Stomach (tissue), 9 donors: ENCODE measurements around the gene BAZ2A. TPM values are rescaled to one million over a fixed set of nuclear protein-coding genes. Genes with fewer than 3 reads are reported as not detected.

ENCODE experiments used
- DNase-seq, 2 donors: peaks; one replicate each; pipeline versions ENCODE4 v3.0.0 to v3.0.0-alpha.2; 2013 to 2019
- H3K27ac ChIP-seq, 5 donors: fragments of 200-600 bp in 4 of 5; sonication (generic) in 4 of 5; one replicate each; pipeline ENCODE4 v1.5.1; 2013 to 2019; ENCODE audit warnings: mild to moderate bottlenecking in 1 of 5, moderate library complexity in 1 of 5
- H3K27me3 ChIP-seq, 3 donors: fragments of 200-600 bp; sonication (generic); one replicate each; pipeline ENCODE4 v1.5.1; 2017 to 2019; ENCODE audit warnings: mixed run types in 1 of 3
- H3K36me3 ChIP-seq, 4 donors: fragments of 200-600 bp; sonication (generic); 1 replicate in 3 of 4; 2 replicates in 1 of 4; pipeline ENCODE4 v1.5.1; 2016 to 2019
- H3K4me1 ChIP-seq, 4 donors: fragments of 200-600 bp; sonication (generic); one replicate each; pipeline ENCODE4 v1.5.1; 2016 to 2019
- H3K4me3 ChIP-seq, 4 donors: fragments of 200-600 bp; sonication (generic) in 3 of 4; one replicate each; pipeline ENCODE4 v1.5.1; 2016 to 2019; ENCODE audit warnings: mild to moderate bottlenecking in 1 of 4
- H3K9me3 ChIP-seq, 4 donors: fragments of 200-600 bp; sonication (generic); one replicate each; pipeline ENCODE4 v1.5.1; 2016 to 2019
- CTCF ChIP-seq, 7 experiments: fragments of 450-650 bp in 4 of 7; fragments of 200-600 bp in 3 of 7; sonication (generic) in 3 of 7; IDR thresholded peaks; one replicate each; pipeline ENCODE4 v1.5.1; 2016 to 2019; ENCODE audit warnings: antibody characterized with exemption in 7 of 7, control low read depth in 2 of 7, mild to moderate bottlenecking in 1 of 7
- EP300 ChIP-seq: sonication (generic); formaldehyde crosslinking; IDR thresholded peaks from one replicate; pipeline ENCODE4 v1.6.1; 2017; ENCODE audit warnings: antibody characterized with exemption
- POLR2A ChIP-seq, 4 donors: fragments of 450-650 bp; IDR thresholded peaks; one replicate each; pipeline ENCODE4 v1.6.1; 2016; ENCODE audit warnings: antibody characterized with exemption in 4 of 4, control low read depth in 2 of 4, mild to moderate bottlenecking in 1 of 4, moderate library complexity in 1 of 4
- POLR2AphosphoS5 ChIP-seq, 3 donors: sonication (generic); formaldehyde crosslinking; IDR thresholded peaks; one replicate each; pipeline ENCODE4 v1.6.1; 2016; ENCODE audit warnings: antibody characterized with exemption in 3 of 3
- WGBS, 5 donors: extraction: QIAGEN DNeasy Blood & Tissue Kit in 3 of 5; methylation state at CpG; one replicate each; pipeline versions ENCODE4 v1.1.5 to v1.1.7; 2013 to 2018; 5-methylcytosine and 5-hydroxymethylcytosine counted together
- intact Hi-C: fragments of 100-400 bp; cut with DNase I; formaldehyde crosslinking; loops from one replicate; pipeline ENCODE4 v1.15.1; 2023; ENCODE audit warnings: low total_unique reads
- polyA plus RNA-seq, 3 donors: library from polyadenylated mRNA; stranded (reverse); fragments of 200-250 nt; gene quantifications; one replicate each; pipeline ENCODE4 v1.2.3, GENCODE V29; 2013
- total RNA-seq, 5 donors: library from RNA; depleted of rRNA; stranded (reverse); fragments of >200 nt; gene quantifications; one replicate each; pipeline versions ENCODE4 v1.1.0 to v1.2.3, GENCODE V29; 2014 to 2016
- donor health status: healthy with polysubstance abuse.
- donor health status: Bipolar disorder and iron deficiency.
- donor health status: healthy.

The BAZ2A gene
- total and polyA plus RNA-seq, 8 donors, result 9.5 to 158 (median 75.5) TPM

GRCh38 chr12:56632701-56633467 is 2.8 kb upstream of the BAZ2A start:
- whole genome bisulfite sequencing, 5 donors, result 36 to 57% (median 54%) methylated on average over 4 of the region's 4 CpGs
- intact Hi-C loops, result loop anchor here (10.0 kb wide), 1 partner anchor 52 kb away; the partner anchor contains the start of gene PTGES3
- peak in 1 of 2 donors; percentile 30 for DNase-seq
- no peaks in the 10 kb centered on the region for H3K27me3 ChIP-seq
- H3K36me3 ChIP-seq, result peaks cover 3 to 6% (median 4%) of the 10 kb centered on the region in 4 donors
- H3K4me1 ChIP-seq, result peaks cover 49 to 81% (median 79%) of the 10 kb centered on the region in 4 donors
- peak overlapping the region; percentile 19 to 87 (median 33) for H3K4me3 ChIP-seq
- TF ChIP-seq POLR2A (IDR thresholded peaks at IDR 0.05) (no peak), EP300 (no peak), POLR2AphosphoS5 (IDR thresholded peaks at IDR 0.05) (no peak), CTCF (IDR thresholded peaks at IDR 0.05) (no peak)
- H3K27ac ChIP-seq, result peak overlapping the region; percentile 55 to 96 (median 95)
- no peaks in the 10 kb centered on the region for H3K9me3 ChIP-seq

GRCh38 chr12:56631790-56632700 is 1.9 kb upstream of the BAZ2A start:
- intact Hi-C loops, result loop anchor here (10.0 kb wide), 1 partner anchor 53 kb away; the partner anchor contains the start of gene PTGES3
- TF ChIP-seq POLR2A (IDR thresholded peaks at IDR 0.05), result no peak
- TF ChIP-seq POLR2AphosphoS5 (IDR thresholded peaks at IDR 0.05), result no peak
- no peak for TF ChIP-seq CTCF (IDR thresholded peaks at IDR 0.05)
- TF ChIP-seq EP300, result no peak
- Histone ChIP-seq H3K36me3 (peaks cover 0 to 5% (median 2%) of the 10 kb centered on the region in 4 donors), H3K4me1 (peaks cover 44 to 81% (median 79%) of the 10 kb centered on the region in 4 donors), H3K27ac (peak overlapping the region; percentile 55 to 96 (median 95)), H3K27me3 (no peaks in the 10 kb centered on the region), H3K9me3 (no peaks in the 10 kb centered on the region), H3K4me3 (peak overlapping the region; percentile 19 to 87 (median 33))
- DNase-seq, result peak; percentile 82 to 93
- 1 to 5% (median 2%) methylated on average over 12 to 13 of the region's 13 CpGs for WGBS, 5 donors

- no peaks in the 10 kb centered on the region for H3K27me3 ChIP-seq
- intact Hi-C loops, result loop anchor here (10.0 kb wide), 1 partner anchor 55 kb away; the partner anchor contains the start of gene PTGES3
- TF ChIP-seq CTCF (IDR thresholded peaks at IDR 0.05) (no peak), POLR2A (IDR thresholded peaks at IDR 0.05) (no peak), POLR2AphosphoS5 (IDR thresholded peaks at IDR 0.05) (no peak), EP300 (no peak)
- H3K9me3 ChIP-seq, result no peaks in the 10 kb centered on the region
- peak in 1 of 2 donors; percentile 61 for DNase-seq
- H3K27ac ChIP-seq, result peak overlapping the region; percentile 87 to 97 (median 91)
- H3K4me3 ChIP-seq, result peak overlapping the region; percentile 79 to 100 (median 90)
- H3K4me1 ChIP-seq, result peaks cover 44 to 83% (median 72%) of the 10 kb centered on the region in 4 donors
- peaks cover 0 to 14% (median 11%) of the 10 kb centered on the region in 4 donors for H3K36me3 ChIP-seq
- 0 to 1% (median 1%) methylated on average over 31 to 46 of the region's 46 CpGs for WGBS, 5 donors
These were observed 507 bp downstream of the BAZ2A start for GRCh38 chr12:56629459-56630179.
